H1 (cell line): ENCODE results near the gene IKZF2. TPM values are rescaled to one million over a fixed set of nuclear protein-coding genes. Genes with fewer than 3 reads are reported as not detected.

Source experiments
- CTCF ChIA-PET: fragments of 300-600 bp; sonication (Branson Sonifier 250); formaldehyde crosslinking; loops from one replicate; lab custom pipeline; 2021; ENCODE audit not compliant: partially characterized antibody; lab: Charles Lee
- POLR2A ChIA-PET: fragments of 300-600 bp; sonication (Branson Sonifier 250); formaldehyde crosslinking; loops from one replicate; lab custom pipeline; 2021; ENCODE audit warnings: inconsistent platforms; ENCODE audit not compliant: partially characterized antibody; lab: Charles Lee
- DNase-seq, 2 experiments: peaks; one replicate each; pipeline versions ENCODE4 v3.0.0 to v3.0.0-alpha.2; 2010 to 2022; ENCODE audit warnings: low spot score in 2 of 2, low read depth in 1 of 2, mixed read lengths in 1 of 2
- FAIRE-seq: peaks from 2 replicates; lab custom pipeline; 2011; peaks lifted over from hg19 to GRCh38; lab: Jason Lieb, UNC
- H2AFZ ChIP-seq: 2 replicates; pipeline ENCODE4 v1.8.1; 2012; ENCODE audit warnings: low read length, inconsistent platforms
- H2AK5ac ChIP-seq: 2 replicates; pipeline ENCODE4 v1.6.1; 2013; ENCODE audit warnings: low read depth, low read length
- H2BK120ac ChIP-seq: replicated peaks from 2 replicates; pipeline ENCODE3; 2013; ENCODE audit warnings: low read depth, low read length, inconsistent platforms
- H2BK12ac ChIP-seq: 2 replicates; pipeline ENCODE4 v1.6.1; 2013; ENCODE audit warnings: low read depth, low read length
- H2BK15ac ChIP-seq: 2 replicates; pipeline ENCODE4 v1.6.1; 2013; ENCODE audit warnings: low read length
- H2BK20ac ChIP-seq: 2 replicates; pipeline ENCODE4 v1.6.1; 2013; ENCODE audit warnings: low read length
- H2BK5ac ChIP-seq: 2 replicates; pipeline ENCODE4 v1.6.1; 2013; ENCODE audit warnings: low read depth, low read length
- H3K14ac ChIP-seq: 2 replicates; pipeline ENCODE4 v1.6.1; 2013; ENCODE audit warnings: inconsistent platforms; ENCODE audit not compliant: insufficient read length
- H3K18ac ChIP-seq: 2 replicates; pipeline ENCODE4 v1.6.1; 2013; ENCODE audit warnings: low read length; ENCODE audit errors: extremely low read depth
- H3K23ac ChIP-seq: 2 replicates; pipeline ENCODE4 v1.6.1; 2013; ENCODE audit warnings: inconsistent platforms; ENCODE audit not compliant: insufficient read length
- H3K23me2 ChIP-seq: 2 replicates; pipeline ENCODE4 v1.6.1; 2013; ENCODE audit warnings: low read depth, low read length
- H3K27ac ChIP-seq: 2 replicates; pipeline ENCODE4 v1.6.1; 2011; ENCODE audit warnings: low read depth, low read length, inconsistent platforms
- H3K27me3 ChIP-seq, 4 experiments: replicated peaks in 1 of 4; 1 replicate in 1 of 4; 2 replicates in 3 of 4; pipeline versions ENCODE4 v1.6.1 to v1.8.1; 2011 to 2013; ENCODE audit warnings: low read length in 3 of 4, mild to moderate bottlenecking in 3 of 4, inconsistent platforms in 2 of 4, mixed read lengths in 2 of 4, moderate library complexity in 1 of 4; ENCODE audit not compliant: control insufficient read depth in 3 of 4, insufficient read depth in 3 of 4; ENCODE audit errors: extremely low read depth in 1 of 4
- H3K36me3 ChIP-seq, 4 experiments: 2 replicates each; pipeline versions ENCODE4 v1.6.1 to v1.8.1; 2011 to 2013; ENCODE audit warnings: mild to moderate bottlenecking in 4 of 4, low read length in 3 of 4, moderate library complexity in 2 of 4, control low read depth in 1 of 4, inconsistent platforms in 1 of 4; ENCODE audit not compliant: insufficient read depth in 4 of 4, control insufficient read depth in 2 of 4
- H3K4ac ChIP-seq: replicated peaks from 2 replicates; pipeline ENCODE3; 2013; ENCODE audit warnings: low read length, low read depth, mixed read lengths, inconsistent platforms; ENCODE audit not compliant: insufficient read length
- H3K4me1 ChIP-seq, 4 experiments: replicated peaks in 1 of 4; 1 replicate in 1 of 4; 2 replicates in 3 of 4; pipeline versions ENCODE4 v1.6.1 to v1.8.1; 2011 to 2013; ENCODE audit warnings: low read length in 3 of 4, inconsistent platforms in 2 of 4, mixed read lengths in 1 of 4; ENCODE audit not compliant: insufficient read depth in 4 of 4, control insufficient read depth in 3 of 4
- H3K4me2 ChIP-seq, 2 experiments: 2 replicates each; pipeline versions ENCODE4 v1.6.1 to v1.8.1; 2011 to 2013; ENCODE audit warnings: low read depth in 2 of 2, low read length in 2 of 2, control low read depth in 1 of 2, inconsistent platforms in 1 of 2, mild to moderate bottlenecking in 1 of 2; ENCODE audit not compliant: insufficient read depth in 1 of 2
- H3K4me3 ChIP-seq, 4 experiments: fragments of 200-600, 300-600 bp in 1 of 4; sonication (generic), shearing (Covaris generic), sonication (Bioruptor Twin) in 1 of 4; 2 replicates each; pipeline versions ENCODE4 v1.5.1 to v1.8.1; 2011 to 2016; ENCODE audit warnings: low read length in 4 of 4, low read depth in 3 of 4, control low read depth in 2 of 4, inconsistent platforms in 2 of 4, mild to moderate bottlenecking in 2 of 4, mixed read lengths in 1 of 4, moderate library complexity in 1 of 4; ENCODE audit not compliant: insufficient read depth in 2 of 4; ENCODE audit errors: extremely low read depth in 1 of 4
- H3K56ac ChIP-seq: replicated peaks from 2 replicates; pipeline ENCODE3; 2013; ENCODE audit warnings: low read depth, mild to moderate bottlenecking, mixed read lengths, low read length, inconsistent platforms; ENCODE audit not compliant: insufficient read length
- H3K79me1 ChIP-seq: 2 replicates; pipeline ENCODE4 v1.6.1; 2013; ENCODE audit warnings: low read depth, low read length, control low read depth
- H3K79me2 ChIP-seq, 2 experiments: 2 replicates each; pipeline versions ENCODE4 v1.6.1 to v1.8.1; 2012 to 2013; ENCODE audit warnings: low read length in 2 of 2, mild to moderate bottlenecking in 2 of 2, inconsistent platforms in 1 of 2; ENCODE audit not compliant: insufficient read depth in 2 of 2, control insufficient read depth in 1 of 2
- H3K9ac ChIP-seq, 4 experiments: replicated peaks in 1 of 4; 1 replicate in 1 of 4; 2 replicates in 3 of 4; pipeline versions ENCODE4 v1.6.1 to v1.8.1; 2011 to 2013; ENCODE audit warnings: low read depth in 3 of 4, low read length in 3 of 4, control low read depth in 2 of 4, mild to moderate bottlenecking in 2 of 4, moderate library complexity in 2 of 4, inconsistent platforms in 1 of 4; ENCODE audit errors: extremely low read depth in 1 of 4
- H3K9me3 ChIP-seq, 2 experiments: 2 replicates each; pipeline versions ENCODE4 v1.6.1 to v1.8.1; 2012 to 2013; ENCODE audit warnings: mild to moderate bottlenecking in 2 of 2, moderate library complexity in 2 of 2, control low read depth in 1 of 2, inconsistent platforms in 1 of 2, low read depth in 1 of 2, low read length in 1 of 2, mixed read lengths in 1 of 2; ENCODE audit not compliant: insufficient read depth in 2 of 2
- H4K20me1 ChIP-seq, 2 experiments: replicated peaks in 1 of 2; 2 replicates each; pipeline versions ENCODE3 to v1.8.1; 2011 to 2013; ENCODE audit warnings: inconsistent platforms in 2 of 2, low read length in 2 of 2, mild to moderate bottlenecking in 1 of 2; ENCODE audit not compliant: insufficient read depth in 2 of 2, control insufficient read depth in 1 of 2
- H4K5ac ChIP-seq: 2 replicates; pipeline ENCODE4 v1.6.1; 2013; ENCODE audit warnings: low read length, low read depth, mixed read lengths, inconsistent platforms; ENCODE audit not compliant: insufficient read length
- H4K8ac ChIP-seq: 2 replicates; pipeline ENCODE4 v1.8.0; 2013; ENCODE audit warnings: mild to moderate bottlenecking, moderate library complexity, low read length, inconsistent platforms; ENCODE audit not compliant: insufficient read depth; ENCODE audit errors: extremely low read depth
- H4K91ac ChIP-seq: replicated peaks from 2 replicates; pipeline ENCODE3; 2013; ENCODE audit warnings: low read length, mixed read lengths, inconsistent platforms; ENCODE audit not compliant: insufficient read length
- ATF3 ChIP-seq: IDR thresholded peaks from 2 replicates; pipeline ENCODE4 v1.6.1; 2011; ENCODE audit warnings: low read depth, mild to moderate bottlenecking, low read length; ENCODE audit not compliant: insufficient read depth
- CTBP2 ChIP-seq: IDR thresholded peaks from 2 replicates; pipeline ENCODE4 v1.7.0; 2011; ENCODE audit warnings: borderline replicate concordance, mild to moderate bottlenecking, moderate library complexity, mixed read lengths, low read length; ENCODE audit not compliant: insufficient read depth, insufficient read length
- EP300 ChIP-seq, 2 experiments: IDR thresholded peaks; 1 replicate in 1 of 2; 2 replicates in 1 of 2; pipeline ENCODE4 v1.6.1; 2011 to 2012; ENCODE audit warnings: low read depth in 2 of 2, low read length in 2 of 2, mild to moderate bottlenecking in 2 of 2, borderline replicate concordance in 1 of 2, inconsistent platforms in 1 of 2, moderate library complexity in 1 of 2
- FOSL1 ChIP-seq: IDR thresholded peaks from 2 replicates; pipeline ENCODE4 v1.6.1; 2011; ENCODE audit warnings: mild to moderate bottlenecking, low read depth, low read length, moderate library complexity; ENCODE audit not compliant: insufficient read depth
- JUN ChIP-seq: IDR thresholded peaks from 2 replicates; pipeline ENCODE4 v1.6.1; 2011; ENCODE audit warnings: low read depth, mild to moderate bottlenecking, improper control_type of control experiment, low read length
- NANOG ChIP-seq: IDR thresholded peaks from 2 replicates; pipeline ENCODE4 v1.6.1; 2011; ENCODE audit warnings: low read length, low read depth, mild to moderate bottlenecking, inconsistent platforms; ENCODE audit not compliant: insufficient read depth, poor library complexity, severe bottlenecking
- POLR2A ChIP-seq, 2 experiments: IDR thresholded peaks; 1 replicate in 1 of 2; 2 replicates in 1 of 2; pipeline ENCODE4 v1.6.1; 2011; ENCODE audit warnings: low read depth in 2 of 2, low read length in 2 of 2, mild to moderate bottlenecking in 2 of 2; ENCODE audit errors: control extremely low read depth in 1 of 2
- RXRA ChIP-seq: IDR thresholded peaks from 2 replicates; pipeline ENCODE4 v1.6.1; 2011; ENCODE audit warnings: low read depth, mild to moderate bottlenecking, low read length, moderate library complexity; ENCODE audit not compliant: insufficient read depth
- SP1 ChIP-seq: IDR thresholded peaks from 2 replicates; pipeline ENCODE4 v1.6.1; 2011; ENCODE audit warnings: low read depth, low read length
- SP4 ChIP-seq: IDR thresholded peaks from 2 replicates; pipeline ENCODE4 v1.6.1; 2012; ENCODE audit warnings: low read length, inconsistent platforms
- TAF1 ChIP-seq: IDR thresholded peaks from 2 replicates; pipeline ENCODE4 v1.6.1; 2011; ENCODE audit warnings: mild to moderate bottlenecking, low read depth, low read length
- TAF7 ChIP-seq: optimal IDR thresholded peaks from 2 replicates; pipeline ENCODE3; 2011; ENCODE audit warnings: low read depth, mild to moderate bottlenecking, inconsistent platforms, low read length, moderate library complexity, borderline replicate concordance
- TEAD4 ChIP-seq: IDR thresholded peaks from 2 replicates; pipeline ENCODE4 v1.6.1; 2012; ENCODE audit warnings: low read depth, low read length, inconsistent platforms, mixed read lengths
- WGBS, 2 experiments: shearing (Covaris generic) in 1 of 2; methylation state at CpG; one replicate each; pipeline versions ENCODE4 v1.1.6 to v1.1.7; 2013 to 2015; ENCODE audit warnings: low lambda C conversion rate in 2 of 2, mixed read lengths in 2 of 2, inconsistent platforms in 1 of 2, low coverage in 1 of 2, missing lambda C conversion rate in 1 of 2; ENCODE audit not compliant: insufficient replicate concordance in 2 of 2, insufficient coverage in 1 of 2, insufficient read length in 1 of 2; ENCODE audit errors: extremely low coverage in 1 of 2, missing lambda C conversion rate in 1 of 2; 5-methylcytosine and 5-hydroxymethylcytosine counted together
- polyA plus RNA-seq, 7 experiments: library from polyadenylated mRNA; depleted of rRNA in 3 of 7; stranded (reverse) in 5 of 7; unstranded in 2 of 7; fragments of >200 nt in 5 of 7; fragments of 200-250 nt in 2 of 7; gene quantifications; 1 replicate in 5 of 7; 2 replicates in 1 of 7; 4 replicates in 1 of 7; pipeline versions ENCODE4 v1.2.1 to v1.2.3, GENCODE V29; 2011 to 2013; ENCODE audit warnings: missing spikeins in 2 of 7, mixed read lengths in 2 of 7
- total RNA-seq: library from RNA; stranded (reverse); fragmentation: NEBNext Ultra II Directional; extraction: Animal tissue kit (Norgen Biotek cat#: 25700); gene quantifications from 2 replicates; pipeline ENCODE4 v1.2.1, GENCODE V29; 2021

Gene IKZF2
- total and polyA plus RNA-seq, 2 of the 8 experiments (the other 6 are each of a cell fraction or from before 2014, with no cell fraction given): 1.7 to 4.4 TPM

GRCh38 chr2:213149294-213149875, 2.0 kb downstream of the IKZF2 start:
- no peaks in the 10 kb centered on the region for H3K27me3 ChIP-seq
- no peak overlapping the region for H2BK15ac ChIP-seq
- H2BK20ac ChIP-seq: no peak overlapping the region
- H3K4me1 ChIP-seq: peaks cover 0 to 10% (median 2%) of the 10 kb centered on the region in 4 experiments; a peak in 2 of 7 replicates
- H3K36me3 ChIP-seq: no peaks in the 10 kb centered on the region
- no peak overlapping the region for H2BK120ac ChIP-seq
- no peak overlapping the region for H3K9ac ChIP-seq
- no peak overlapping the region for H3K56ac ChIP-seq
- peaks cover 8% of the 10 kb centered on the region for H3K23me2 ChIP-seq
- H3K9me3 ChIP-seq: no peaks in the 10 kb centered on the region
- H3K27ac ChIP-seq: no peak overlapping the region
- ChIA-PET POLR2A (no interaction called here), CTCF (interaction anchor here (0.6 to 1.9 kb wide), 10 partner anchors 18 to 481 kb away, joined by 3 to 7 read pairs (median 3); no protein-coding TSS in a partner anchor)
- H3K4me3 ChIP-seq: peak overlapping the region; percentile 11 to 97 (median 66)
- no peak overlapping the region for H3K4ac ChIP-seq
- H2BK5ac ChIP-seq: no peak overlapping the region
- peak overlapping the region; percentile 68 to 76 for H3K4me2 ChIP-seq
- no peak overlapping the region for H4K8ac ChIP-seq
- no peak for FAIRE-seq
- 70% methylated on average over 3 of the region's 3 CpGs; no CpG with 5 or more reads in 1 of the 2 experiments for WGBS, 2 experiments
- H3K79me1 ChIP-seq: no peaks in the 10 kb centered on the region
- H3K79me2 ChIP-seq: no peaks in the 10 kb centered on the region
- H4K5ac ChIP-seq: no peak overlapping the region
- no peak overlapping the region for H2AK5ac ChIP-seq
- no peak overlapping the region for H3K14ac ChIP-seq
- no peak overlapping the region for H3K18ac ChIP-seq
- no peaks in the 10 kb centered on the region for H4K20me1 ChIP-seq
- DNase-seq: no peak
- H2AFZ ChIP-seq: 0 out of 2 replicates have a peak overlapping the region, but pooled peaks have one; percentile 79
- no peak overlapping the region for H3K23ac ChIP-seq
- H4K91ac ChIP-seq: no peak overlapping the region
- no peak overlapping the region for H2BK12ac ChIP-seq
- TF ChIP-seq FOSL1 (no peak), SP1 (no peak), TAF7 (no peak), JUN (no peak), ATF3 (no peak), SP4 (no peak), TAF1 (no peak), RXRA (no peak), CTBP2 (no peak), NANOG (no peak), EP300 (IDR thresholded peaks at IDR 0.05; ENCODE audit: borderline replicate concordance in 1 of 2, low read depth in 2 of 2, low read length in 2 of 2) (no peak), TEAD4 (no peak), POLR2A (IDR thresholded peaks at IDR 0.05; ENCODE audit: control extremely low read depth in 1 of 2, low read depth in 2 of 2, low read length in 2 of 2) (no peak)
